BLaER1 (cell line): ENCODE data around the gene GBE1.
"Not testable (repeated sequence)": the region's sequence is repeated elsewhere in the genome, so short reads cannot be mapped to it uniquely, and the experiment has no call there.

ENCODE experiments used
- H3K27ac ChIP-seq: shearing (Covaris generic); formaldehyde crosslinking; 2 replicates; pipeline ENCODE4 v1.8.1; 2022
- H3K27me3 ChIP-seq: shearing (Covaris generic); formaldehyde crosslinking; 2 replicates; pipeline ENCODE4 v1.8.1; 2022
- H3K36me3 ChIP-seq: shearing (Covaris generic); formaldehyde crosslinking; 2 replicates; pipeline ENCODE4 v1.8.1; 2022
- H3K4me1 ChIP-seq: shearing (Covaris generic); formaldehyde crosslinking; 2 replicates; pipeline ENCODE4 v1.8.1; 2022
- H3K4me2 ChIP-seq: shearing (Covaris generic); formaldehyde crosslinking; 2 replicates; pipeline ENCODE4 v1.8.1; 2022
- H3K4me3 ChIP-seq: shearing (Covaris generic); formaldehyde crosslinking; 2 replicates; pipeline ENCODE4 v1.8.1; 2022
- H3K9ac ChIP-seq: shearing (Covaris generic); formaldehyde crosslinking; 2 replicates; pipeline ENCODE4 v1.8.1; 2022
- H3K9me3 ChIP-seq: shearing (Covaris generic); formaldehyde crosslinking; 2 replicates; pipeline ENCODE4 v1.8.1; 2022
- H4K20me1 ChIP-seq: shearing (Covaris generic); formaldehyde crosslinking; 2 replicates; pipeline ENCODE4 v1.8.1; 2022
- Cebpa-rat ChIP-seq: shearing (Covaris generic); IDR thresholded peaks from 2 replicates; pipeline ENCODE4 v1.8.1; 2022

Gene GBE1

GRCh38 chr3:81758275-81758674 lies 3.2 kb downstream of the GBE1 start:
- H3K4me3 ChIP-seq, result peak overlapping the region; percentile 72; the same call in 1 of the 2 replicates
- peak overlapping the region; percentile 78; the same call in 1 of the 2 replicates for H3K4me2 ChIP-seq
- no peak for TF ChIP-seq Cebpa-rat
- peaks cover 5% of the 10 kb centered on the region; the same call in 1 of the 2 replicates for H4K20me1 ChIP-seq
- H3K27ac ChIP-seq, result no peak overlapping the region
- H3K27me3 ChIP-seq, result no peaks in the 10 kb centered on the region
- peaks cover 45% of the 10 kb centered on the region for H3K9me3 ChIP-seq
- H3K4me1 ChIP-seq, result peaks cover 44% of the 10 kb centered on the region
- peaks cover 46% of the 10 kb centered on the region for H3K36me3 ChIP-seq
- H3K9ac ChIP-seq, result no peak overlapping the region

DNA sequence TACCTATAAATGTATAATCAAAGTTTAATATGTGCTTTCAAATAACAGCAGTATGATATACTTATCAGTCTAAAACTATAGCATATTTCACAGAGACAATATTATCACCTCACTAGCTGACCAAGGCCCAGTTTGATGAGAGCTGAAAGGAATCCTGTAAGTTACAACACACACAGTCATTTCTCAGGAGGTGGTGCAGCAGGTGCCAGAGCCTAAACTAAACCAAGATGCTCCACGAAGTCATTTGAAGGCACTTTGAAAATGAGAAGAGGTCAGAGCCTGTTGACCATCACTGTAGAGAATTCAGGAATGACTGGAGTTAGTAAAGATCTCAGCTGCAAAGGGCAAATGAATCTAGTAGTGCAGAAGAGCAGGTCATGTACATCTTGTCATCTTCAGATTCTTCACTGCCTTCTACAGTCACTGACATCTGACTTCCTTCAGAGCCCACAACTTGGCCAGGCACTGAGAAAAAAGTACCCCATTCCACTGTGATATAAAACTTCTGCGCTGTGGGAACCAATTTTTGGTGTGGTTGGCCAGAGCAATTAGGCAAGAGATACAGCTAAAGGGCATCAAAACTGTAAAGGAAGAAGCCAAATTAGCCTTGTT lies 7.9 kb downstream of the GBE1 start:
- Histone ChIP-seq H3K4me1 (peaks cover 8% of the 10 kb centered on the region; the same call in 1 of the 2 replicates), H4K20me1 (peaks cover 20% of the 10 kb centered on the region; the same call in 1 of the 2 replicates)

GRCh38 chr3:81752604-81753003 lies 8.8 kb downstream of the GBE1 start:
- Histone ChIP-seq H3K9me3 (peaks cover 30% of the 10 kb centered on the region), H4K20me1 (peaks cover 20% of the 10 kb centered on the region; the same call in 1 of the 2 replicates), H3K27ac (no peak overlapping the region), H3K9ac (no peak overlapping the region), H3K27me3 (no peaks in the 10 kb centered on the region), H3K4me3 (no peak overlapping the region), H3K36me3 (peaks cover 56% of the 10 kb centered on the region), H3K4me1 (no peaks in the 10 kb centered on the region; the same call in 1 of the 2 replicates), H3K4me2 (no peak overlapping the region)
- TF ChIP-seq Cebpa-rat, result no peak

More for the DNA sequence above, 7.9 kb downstream of the GBE1 start:
- peaks cover 62% of the 10 kb centered on the region for H3K36me3 ChIP-seq
- H3K27me3 ChIP-seq, result no peaks in the 10 kb centered on the region
- TF ChIP-seq Cebpa-rat, result no peak
- H3K9ac ChIP-seq, result no peak overlapping the region
- no peak overlapping the region for H3K4me2 ChIP-seq
- H3K9me3 ChIP-seq, result peaks cover 39% of the 10 kb centered on the region
- H3K4me3 ChIP-seq, result no peak overlapping the region
- H3K27ac ChIP-seq, result no peak overlapping the region

DNA sequence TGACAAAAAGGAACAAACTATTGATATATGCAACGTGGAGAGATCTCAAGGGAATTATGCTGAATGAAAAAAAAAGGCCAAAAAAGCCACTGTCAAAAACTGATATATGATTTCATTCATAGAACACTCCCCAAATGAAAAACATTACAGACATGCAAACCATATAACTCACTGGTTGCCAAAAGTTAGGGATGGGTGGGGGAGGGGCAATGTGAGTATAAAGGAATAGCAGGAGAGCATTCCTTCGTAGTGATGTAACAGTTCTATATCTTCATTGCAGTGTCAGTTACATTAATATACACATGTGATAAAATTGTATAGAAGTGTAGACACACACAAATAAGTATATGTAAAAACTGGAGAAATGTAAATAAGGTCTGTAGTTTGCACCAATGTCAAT lies 12.2 kb downstream of the GBE1 start:
- Histone ChIP-seq H3K4me1 (no peaks in the 10 kb centered on the region), H3K27ac (no peak overlapping the region), H4K20me1 (peaks cover 24% of the 10 kb centered on the region; the same call in 1 of the 2 replicates), H3K9ac (no peak overlapping the region), H3K4me2 (no peak overlapping the region), H3K9me3 (peaks cover under 1% of the 10 kb centered on the region; the same call in 1 of the 2 replicates), H3K36me3 (peaks cover 36% of the 10 kb centered on the region), H3K4me3 (no peak overlapping the region), H3K27me3 (no peaks in the 10 kb centered on the region)
- no peak for TF ChIP-seq Cebpa-rat

DNA sequence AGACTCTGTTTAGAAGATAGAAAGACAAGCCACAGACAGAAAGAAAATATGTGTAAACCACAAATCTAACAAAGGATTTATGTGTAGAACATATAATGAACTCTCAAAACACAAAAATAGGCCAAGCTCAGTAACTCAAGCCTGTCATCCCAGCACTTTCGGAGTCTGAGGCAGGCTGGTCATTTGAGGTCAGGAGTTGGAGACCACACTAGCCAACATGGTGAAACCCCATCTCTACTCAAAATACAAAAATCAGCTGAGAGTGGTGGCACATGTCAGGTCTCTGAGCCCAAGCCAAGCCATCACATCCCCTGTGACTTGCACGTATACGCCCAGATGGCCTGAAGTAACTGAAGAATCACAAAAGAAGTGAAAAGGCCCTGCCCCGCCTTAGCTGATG lies 14.2 kb downstream of the GBE1 start:
- Histone ChIP-seq H3K36me3 (peaks cover 25% of the 10 kb centered on the region), H4K20me1 (peaks cover 36% of the 10 kb centered on the region; the same call in 1 of the 2 replicates)
- not testable (repeated sequence) for H3K27ac ChIP-seq, H3K9me3 ChIP-seq, H3K9ac ChIP-seq, H3K4me1 ChIP-seq, H3K27me3 ChIP-seq, H3K4me3 ChIP-seq, H3K4me2 ChIP-seq

- Histone ChIP-seq H3K4me2 (no peak overlapping the region), H3K36me3 (peaks cover 13% of the 10 kb centered on the region; the same call in 1 of the 2 replicates), H3K4me3 (no peak overlapping the region), H4K20me1 (peaks cover 42% of the 10 kb centered on the region; the same call in 1 of the 2 replicates), H3K27me3 (no peaks in the 10 kb centered on the region), H3K4me1 (no peaks in the 10 kb centered on the region), H3K9ac (no peak overlapping the region), H3K9me3 (no peaks in the 10 kb centered on the region; the same call in 1 of the 2 replicates), H3K27ac (no peak overlapping the region)
- TF ChIP-seq Cebpa-rat, result no peak
Observed at GRCh38 chr3:81744366-81744765, 17.1 kb downstream of the GBE1 start.

DNA sequence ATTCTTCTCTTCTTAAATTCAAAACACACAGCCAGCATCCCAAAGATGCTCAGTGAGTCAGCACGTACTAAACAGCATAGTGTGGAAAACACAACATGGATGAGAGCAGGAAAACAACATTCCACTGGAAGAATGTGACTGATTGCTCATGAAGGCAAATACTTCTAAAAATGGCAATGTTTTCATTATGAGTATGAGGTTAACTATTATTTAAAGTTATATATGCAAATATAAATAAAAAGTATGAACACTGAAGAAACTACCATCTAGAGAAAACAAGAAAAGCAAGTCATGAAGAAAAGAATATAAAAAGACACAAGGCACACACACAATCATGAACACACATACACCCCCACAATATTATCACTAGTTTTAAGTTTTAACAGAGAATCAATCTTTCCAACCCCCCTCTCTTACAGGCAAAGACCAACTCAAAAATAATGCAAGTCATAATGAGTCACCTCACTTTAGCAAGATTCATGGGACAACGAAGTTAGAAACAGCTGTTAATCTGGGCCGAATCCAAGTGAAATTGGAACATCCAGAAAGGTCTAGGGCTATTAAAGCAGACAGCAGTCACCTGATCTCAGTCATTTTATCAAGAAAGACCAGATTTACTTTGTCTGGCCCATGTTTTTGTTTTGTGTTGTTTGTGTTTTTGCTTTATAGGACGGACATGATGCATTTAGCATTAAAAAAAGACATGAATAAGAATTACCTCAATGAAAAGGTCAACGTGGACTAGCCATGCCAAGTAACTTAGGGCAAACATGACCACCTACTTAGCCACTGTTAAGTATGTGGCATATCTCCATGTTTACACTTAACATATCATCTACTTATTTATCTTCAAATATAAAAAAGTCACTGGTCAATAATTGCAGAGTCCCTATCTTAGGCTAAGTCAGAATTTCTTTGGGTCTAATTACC lies 18.1 kb downstream of the GBE1 start:
- H3K9me3 ChIP-seq, result peaks cover 8% of the 10 kb centered on the region; the same call in 1 of the 2 replicates
- H3K4me2 ChIP-seq, result no peak overlapping the region
- H3K9ac ChIP-seq, result no peak overlapping the region
- no peak overlapping the region for H3K27ac ChIP-seq
- peaks cover 16% of the 10 kb centered on the region for H3K36me3 ChIP-seq
- TF ChIP-seq Cebpa-rat, result no peak
- no peaks in the 10 kb centered on the region for H3K27me3 ChIP-seq
- no peak overlapping the region for H3K4me3 ChIP-seq
- H4K20me1 ChIP-seq, result peaks cover 42% of the 10 kb centered on the region; the same call in 1 of the 2 replicates
- no peaks in the 10 kb centered on the region for H3K4me1 ChIP-seq

DNA sequence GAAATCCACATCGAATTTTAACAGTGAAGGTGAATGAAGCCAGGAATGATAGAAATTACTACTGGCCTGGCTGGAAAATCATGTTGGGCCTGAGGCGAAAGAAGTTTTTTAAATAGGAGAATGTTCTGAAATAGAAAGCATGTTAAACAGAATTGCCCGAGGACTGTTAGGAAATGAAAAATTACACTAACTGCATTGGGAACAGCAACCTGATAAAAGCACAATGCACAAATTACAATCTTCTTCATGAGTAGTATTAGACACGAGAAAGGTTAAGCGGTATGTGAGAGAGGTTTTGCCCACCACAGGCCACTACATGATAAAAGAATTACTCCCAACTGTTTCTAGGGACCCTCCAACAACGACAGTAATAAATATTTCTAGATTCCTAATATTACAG lies 18.9 kb downstream of the GBE1 start:
- peaks cover 10% of the 10 kb centered on the region; the same call in 1 of the 2 replicates for H3K9me3 ChIP-seq
- H3K27ac ChIP-seq, result no peak overlapping the region
- no peak for TF ChIP-seq Cebpa-rat
- no peak overlapping the region for H3K4me3 ChIP-seq
- no peak overlapping the region for H3K9ac ChIP-seq
- H3K4me2 ChIP-seq, result no peak overlapping the region
- H3K4me1 ChIP-seq, result no peaks in the 10 kb centered on the region
- peaks cover 14% of the 10 kb centered on the region for H3K36me3 ChIP-seq
- H3K27me3 ChIP-seq, result no peaks in the 10 kb centered on the region
- H4K20me1 ChIP-seq, result peaks cover 42% of the 10 kb centered on the region; the same call in 1 of the 2 replicates

DNA sequence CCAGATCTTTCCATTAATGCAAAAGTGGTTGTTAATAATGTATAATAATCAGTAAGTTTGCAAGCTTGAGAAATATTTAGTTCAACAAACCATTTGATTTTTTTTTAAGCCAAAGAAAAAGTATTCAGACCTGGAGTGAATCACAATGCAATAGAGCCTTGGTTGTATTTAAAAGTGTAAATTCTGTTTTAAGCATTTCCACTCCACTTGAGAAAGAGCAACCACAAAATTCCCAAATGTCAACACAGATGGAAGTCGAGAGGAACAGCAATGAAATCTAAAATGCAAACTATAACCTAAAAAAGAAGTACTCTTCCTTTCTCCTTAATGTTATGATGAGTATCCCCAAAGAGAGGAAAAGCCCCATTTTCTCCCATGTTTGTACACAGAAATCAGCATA lies 20.2 kb downstream of the GBE1 start:
- Histone ChIP-seq H3K27ac (no peak overlapping the region), H4K20me1 (peaks cover 46% of the 10 kb centered on the region; the same call in 1 of the 2 replicates), H3K4me3 (no peak overlapping the region), H3K36me3 (peaks cover 12% of the 10 kb centered on the region), H3K9me3 (peaks cover 10% of the 10 kb centered on the region; the same call in 1 of the 2 replicates), H3K4me2 (no peak overlapping the region), H3K9ac (no peak overlapping the region), H3K27me3 (no peaks in the 10 kb centered on the region), H3K4me1 (no peaks in the 10 kb centered on the region)
- TF ChIP-seq Cebpa-rat, result no peak

GRCh38 chr3:81740731-81741130 lies 20.7 kb downstream of the GBE1 start:
- Histone ChIP-seq H4K20me1 (peaks cover 51% of the 10 kb centered on the region; the same call in 1 of the 2 replicates), H3K9me3 (peaks cover 10% of the 10 kb centered on the region; the same call in 1 of the 2 replicates), H3K9ac (no peak overlapping the region), H3K27me3 (no peaks in the 10 kb centered on the region), H3K27ac (no peak overlapping the region), H3K4me1 (no peaks in the 10 kb centered on the region), H3K4me3 (no peak overlapping the region), H3K36me3 (peaks cover 17% of the 10 kb centered on the region), H3K4me2 (no peak overlapping the region)
- TF ChIP-seq Cebpa-rat, result no peak
